HG03442 (cell line): ENCODE measurements around the gene NTM.
"Not testable (repeated sequence)": the region's sequence is repeated elsewhere in the genome, so short reads cannot be mapped to it uniquely, and the experiment has no call there.

Experiments used
- ATAC-seq: cut with Tn5 transposase; IDR thresholded peaks from one replicate; pipeline ENCODE4 v1.9.1; 2021; ENCODE audit warnings: mild to moderate bottlenecking, moderate library complexity; ENCODE audit not compliant: unreplicated experiment

The NTM gene

DNA sequence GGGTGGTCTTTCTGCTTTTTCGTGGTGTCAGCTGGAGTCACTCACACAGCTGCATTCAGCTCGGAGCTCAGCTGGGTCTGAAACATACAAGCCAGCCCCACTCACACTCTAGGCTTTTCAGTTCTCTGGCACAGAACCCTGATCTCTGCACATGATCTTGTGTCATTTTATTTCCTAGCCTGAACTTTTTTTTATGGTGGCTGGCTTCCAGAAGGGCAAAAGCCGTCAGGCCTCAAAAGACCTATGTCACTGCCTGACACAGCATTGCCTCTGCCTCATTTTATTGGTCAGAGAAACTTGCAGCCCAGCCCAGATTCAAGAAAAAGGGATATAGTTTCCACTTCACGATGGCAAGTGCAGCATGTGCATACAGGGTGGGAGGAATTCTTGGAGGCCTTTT, 117.8 kb downstream of the NTM start:
- ATAC-seq, result no peak

- no peak for ATAC-seq
Observed at GRCh38 chr11:131491503-131491902, 121.1 kb downstream of the NTM start.

GRCh38 chr11:131495423-131495822, 125.0 kb downstream of the NTM start:
- ATAC-seq, result no peak

DNA sequence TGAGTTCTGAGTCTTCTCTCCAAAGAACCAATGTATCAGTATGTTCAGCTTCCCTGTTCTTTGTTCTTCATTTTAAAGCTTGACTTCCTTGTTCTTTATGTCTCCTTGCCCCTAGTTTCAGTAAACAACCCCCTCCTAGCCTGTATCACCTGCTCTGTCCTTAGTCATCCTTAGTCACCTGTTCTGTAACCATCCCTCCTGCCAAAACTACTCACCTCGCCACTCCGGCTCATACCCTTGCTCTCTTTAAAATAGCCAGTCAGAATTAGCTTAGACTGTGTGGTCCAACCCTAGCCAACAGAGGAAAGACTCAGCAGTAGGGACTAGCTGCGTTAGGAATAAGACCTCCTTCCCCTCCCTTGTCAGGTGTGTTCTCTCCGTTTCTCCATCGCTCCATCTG, 127.3 kb downstream of the NTM start:
- not testable (repeated sequence) for ATAC-seq

GRCh38 chr11:131498631-131499160, 128.3 kb downstream of the NTM start:
- ATAC-seq, result no peak

- ATAC-seq, result no peak
Observed at GRCh38 chr11:131499199-131499598, 128.8 kb downstream of the NTM start.

GRCh38 chr11:131503017-131503416, 132.6 kb downstream of the NTM start:
- ATAC-seq, result no peak

GRCh38 chr11:131504199-131504949, 134.0 kb downstream of the NTM start:
- no peak for ATAC-seq

- ATAC-seq, result no peak
Observed at GRCh38 chr11:131506348-131506747, 135.9 kb downstream of the NTM start.

GRCh38 chr11:131510662-131511061, 140.2 kb downstream of the NTM start:
- ATAC-seq, result no peak

- ATAC-seq, result no peak
Observed at GRCh38 chr11:131511794-131512193, 141.4 kb downstream of the NTM start.

DNA sequence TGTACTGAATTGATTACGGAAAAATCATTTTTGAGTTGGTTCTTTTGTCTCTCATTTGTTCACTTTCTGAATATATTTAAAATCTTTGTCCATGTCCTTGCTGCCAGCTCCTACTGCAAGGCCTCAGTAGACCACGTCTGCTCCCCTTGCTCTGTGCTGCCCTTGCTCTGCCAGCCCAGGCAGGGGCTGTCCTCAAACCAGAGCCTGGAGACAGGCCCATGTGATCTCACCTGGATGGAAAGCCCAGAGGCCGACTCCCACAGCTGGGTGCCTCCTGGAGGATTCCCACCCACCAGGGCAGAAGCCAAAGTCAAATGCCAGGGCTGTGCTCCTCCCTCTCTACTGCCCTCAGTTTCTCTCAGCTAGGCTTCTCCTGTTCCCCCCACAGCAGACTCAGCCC, 141.8 kb downstream of the NTM start:
- no peak for ATAC-seq

DNA sequence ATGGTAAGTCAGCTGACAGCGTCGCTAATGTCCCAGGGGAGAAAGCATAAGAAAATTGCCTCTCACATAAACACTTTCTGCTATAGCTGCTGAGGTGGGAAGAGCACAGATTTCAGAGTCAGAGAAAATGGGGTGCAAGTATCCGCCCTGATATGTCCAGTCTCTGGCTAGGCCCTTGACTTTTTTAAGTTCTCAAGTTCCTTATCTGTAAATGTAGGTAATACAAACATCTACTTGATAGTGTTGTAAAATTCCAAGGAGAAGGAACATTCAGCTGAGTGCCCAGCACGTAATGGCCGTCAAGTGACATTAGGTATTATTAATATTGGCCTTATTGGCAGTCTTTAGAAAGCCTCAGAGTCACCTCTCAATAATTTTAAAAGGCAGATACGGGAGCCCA, 143.6 kb downstream of the NTM start:
- no peak for ATAC-seq

GRCh38 chr11:131518305-131518838, 148.0 kb downstream of the NTM start:
- no peak for ATAC-seq

GRCh38 chr11:131522851-131523250, 152.4 kb downstream of the NTM start:
- no peak for ATAC-seq

GRCh38 chr11:131530407-131530806, 160.0 kb downstream of the NTM start:
- ATAC-seq, result no peak

- ATAC-seq, result no peak
Observed at GRCh38 chr11:131533149-131533548, 162.7 kb downstream of the NTM start.

DNA sequence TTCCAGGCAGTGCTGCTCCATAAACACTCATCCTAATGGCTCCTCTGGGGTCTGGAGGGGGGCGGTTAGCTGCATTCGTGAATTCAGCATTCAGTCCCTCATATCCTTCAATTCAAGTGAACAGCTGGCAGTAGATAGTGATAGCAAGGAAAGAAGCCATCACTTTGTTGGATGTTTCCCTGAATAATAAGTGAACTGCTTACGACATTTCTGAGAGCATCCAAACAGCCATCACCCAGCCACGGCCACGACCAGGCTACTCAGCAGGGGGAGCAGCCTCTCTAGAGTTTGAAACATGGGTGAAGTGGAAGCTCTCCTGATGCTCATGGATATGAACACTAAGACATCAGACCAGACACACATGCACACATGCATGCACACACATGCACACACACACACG, 163.6 kb downstream of the NTM start:
- no peak for ATAC-seq

GRCh38 chr11:131534611-131535010, 164.2 kb downstream of the NTM start:
- no peak for ATAC-seq

DNA sequence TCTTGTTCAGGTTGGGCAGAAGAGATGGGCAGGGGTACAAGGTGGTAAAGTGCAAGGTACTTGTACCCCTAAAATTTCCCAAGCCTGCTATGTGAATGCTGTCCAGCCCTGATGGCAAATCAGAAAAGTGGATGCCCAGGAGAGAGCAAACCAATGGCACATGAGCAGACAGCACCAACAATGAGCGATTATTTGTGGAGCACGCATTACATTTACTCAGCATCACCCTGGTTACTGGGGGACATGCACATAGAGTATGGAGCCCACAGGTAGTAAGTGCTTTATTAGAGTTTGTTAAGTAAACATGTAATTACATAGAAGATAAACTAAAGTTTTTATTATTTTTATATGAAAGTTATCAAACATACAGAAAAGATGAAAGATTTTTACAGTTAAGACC, 165.7 kb downstream of the NTM start:
- no peak for ATAC-seq

- ATAC-seq, result no peak
Observed at GRCh38 chr11:131537196-131537595, 166.8 kb downstream of the NTM start.

- no peak for ATAC-seq
Observed at GRCh38 chr11:131537748-131538147, 167.3 kb downstream of the NTM start.

GRCh38 chr11:131538322-131538721, 167.9 kb downstream of the NTM start:
- no peak for ATAC-seq
